ENCODE results near the gene AMPD2.

DNA sequence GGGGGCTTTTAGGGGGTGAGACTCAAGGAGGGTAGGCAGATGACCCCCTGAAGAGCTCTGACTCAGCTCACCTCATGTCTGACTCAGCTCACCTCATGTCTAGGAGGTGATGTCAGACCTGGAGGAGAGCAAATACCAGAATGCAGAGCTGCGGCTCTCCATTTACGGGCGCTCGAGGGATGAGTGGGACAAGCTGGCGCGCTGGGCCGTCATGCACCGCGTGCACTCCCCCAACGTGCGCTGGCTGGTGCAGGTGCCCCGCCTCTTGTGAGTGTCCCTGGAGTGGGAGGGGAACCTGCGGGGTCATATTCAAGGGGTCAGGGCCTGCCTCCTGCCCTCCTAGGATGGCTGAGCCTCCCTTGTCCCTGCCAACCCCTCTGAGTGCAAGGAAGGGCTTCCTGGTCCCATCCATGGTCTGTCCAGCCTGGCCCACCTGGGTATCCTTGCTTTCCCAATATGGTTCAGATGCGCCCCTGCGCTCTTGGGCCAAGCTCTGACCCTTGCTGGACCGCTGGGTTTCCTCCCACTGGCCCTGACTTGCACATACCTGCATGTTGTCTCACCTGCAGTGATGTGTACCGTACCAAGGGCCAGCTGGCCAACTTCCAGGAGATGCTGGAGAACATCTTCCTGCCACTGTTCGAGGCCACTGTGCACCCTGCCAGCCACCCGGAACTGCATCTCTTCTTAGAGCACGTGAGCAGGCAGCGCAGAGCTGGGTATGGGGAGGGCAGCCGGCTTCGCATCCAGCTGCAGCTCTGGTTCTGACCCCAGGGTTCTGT lies 9.1 kb downstream of the AMPD2 start:
- TF ChIP-seq CTCF (IDR thresholded peaks at IDR 0.05; ENCODE audit: control extremely low read depth in 1 of 3, insufficient read depth in 1 of 3, low read depth in 1 of 3, low read length in 3 of 3) (no peak), POLR2AphosphoS5 (IDR thresholded peaks at IDR 0.05; ENCODE audit: low read depth, low read length) (no peak), POLR2A (IDR thresholded peaks at IDR 0.05; ENCODE audit: control extremely low read depth in 1 of 2, low read depth in 2 of 2, low read length in 2 of 2) (no peak), PHF8 (conservative IDR thresholded peaks at IDR 0.05; ENCODE audit: low read depth, low read length) (no peak), KDM5A (IDR thresholded peaks at IDR 0.05; ENCODE audit: low read length) (no peak), HDAC6 (IDR thresholded peaks at IDR 0.05; ENCODE audit: low read depth, low read length) (no peak)

Data from H1 (cell line).